Caco-2 (cell line): ENCODE results near the gene GGN. TPM values are rescaled to one million over a fixed set of nuclear protein-coding genes. Genes with fewer than 3 reads are reported as not detected.
A peak's percentile ranks its signal among the peaks of the same experiment; 100 is the strongest.

ENCODE experiments used
- BruUV-seq: library from RNA; stranded (reverse); fragments of 400-500 nt; replicated peaks from 2 replicates; lab custom pipeline; 2021; lab: Mats Ljungman, UMichigan
- CTCF ChIA-PET: fragments of 300-600 bp; sonication (Branson Sonifier 250); formaldehyde crosslinking; loops from one replicate; lab custom pipeline; 2022; ENCODE audit warnings: antibody characterized with exemption; lab: Charles Lee
- POLR2A ChIA-PET: fragments of 300-600 bp; sonication (Branson Sonifier 250); formaldehyde crosslinking; loops from one replicate; lab custom pipeline; 2022; ENCODE audit warnings: antibody characterized with exemption; lab: Charles Lee
- DNase-seq, 2 experiments: peaks; one replicate each; pipeline versions ENCODE4 v3.0.0 to v3.0.0-alpha.2; 2020 to 2022
- H3K27me3 ChIP-seq: replicated peaks from 2 replicates; pipeline ENCODE4 v1.6.0; 2011; ENCODE audit warnings: low read length; ENCODE audit not compliant: control insufficient read depth, insufficient read depth
- H3K36me3 ChIP-seq: 2 replicates; pipeline ENCODE4 v1.5.1; 2011; ENCODE audit warnings: low read length; ENCODE audit not compliant: control insufficient read depth, insufficient read depth
- H3K4me1 ChIP-seq: fragments of 250-450 bp; sonication (Bioruptor Pico); 2 replicates; pipeline ENCODE4 v1.5.1; 2020; ENCODE audit warnings: mild to moderate bottlenecking
- H3K4me3 ChIP-seq: 2 replicates; pipeline ENCODE4 v1.5.1; 2011; ENCODE audit warnings: low read depth, mild to moderate bottlenecking, control low read depth, low read length
- H3K9me3 ChIP-seq: fragments of 250-450 bp; sonication (Bioruptor Pico); 2 replicates; pipeline ENCODE4 v1.5.1; 2020; ENCODE audit warnings: mild to moderate bottlenecking, moderate library complexity
- H3K27ac Mint-ChIP-seq: one replicate; pipeline ENCODE4 v1.8.0; 2022; ENCODE audit warnings: mixed read lengths; ENCODE audit not compliant: unreplicated experiment
- H3K27me3 Mint-ChIP-seq: one replicate; pipeline ENCODE4 v1.8.0; 2022; ENCODE audit warnings: mixed read lengths; ENCODE audit not compliant: insufficient read depth, unreplicated experiment
- H3K36me3 Mint-ChIP-seq: one replicate; pipeline ENCODE4 v1.8.0; 2022; ENCODE audit warnings: mild to moderate bottlenecking, mixed read lengths; ENCODE audit not compliant: insufficient read depth, unreplicated experiment
- H3K4me1 Mint-ChIP-seq: one replicate; pipeline ENCODE4 v1.8.0; 2022; ENCODE audit warnings: low read depth, mixed read lengths; ENCODE audit not compliant: unreplicated experiment
- H3K4me3 Mint-ChIP-seq: one replicate; pipeline ENCODE4 v1.8.0; 2022; ENCODE audit warnings: mild to moderate bottlenecking, moderate library complexity, mixed read lengths; ENCODE audit not compliant: unreplicated experiment
- H3K9me3 Mint-ChIP-seq: one replicate; pipeline ENCODE4 v1.8.0; 2022; ENCODE audit warnings: mixed read lengths; ENCODE audit not compliant: unreplicated experiment
- CTCF ChIP-seq, 2 experiments: fragments of 200-600 bp in 1 of 2; IDR thresholded peaks; 1 replicate in 1 of 2; 2 replicates in 1 of 2; pipeline versions ENCODE4 v1.5.1 to v1.8.0; 2011 to 2022; ENCODE audit warnings: antibody characterized with exemption in 1 of 2, control low read depth in 1 of 2, inconsistent platforms in 1 of 2, low read depth in 1 of 2, low read length in 1 of 2, mild to moderate bottlenecking in 1 of 2, moderate library complexity in 1 of 2; ENCODE audit not compliant: insufficient read depth in 1 of 2, severe bottlenecking in 1 of 2, unreplicated experiment in 1 of 2
- intact Hi-C: fragments of 100-400 bp; cut with micrococcal nuclease; formaldehyde crosslinking; loops from one replicate; pipeline ENCODE4 v1.10.0; 2022; ENCODE audit not compliant: unreplicated experiment
- total RNA-seq: library from RNA; stranded (reverse); gene quantifications from 2 replicates; pipeline ENCODE4 v1.2.3, GENCODE V29; 2022

Gene GGN
- total RNA-seq, 1 experiment from 2014 or later = 0.79 TPM

GRCh38 chr19:38405276-38405675, 17.4 kb upstream of the GGN start:
- no peak for TF ChIP-seq CTCF (IDR thresholded peaks at IDR 0.05; ENCODE audit: insufficient read depth in 1 of 2, low read depth in 1 of 2, low read length in 1 of 2, severe bottlenecking in 1 of 2, unreplicated experiment in 1 of 2)
- CTCF ChIA-PET = interaction anchor here (0.6 to 1.6 kb wide), 2 partner anchors 8 to 332 kb away, joined by 3 to 6 read pairs; no protein-coding TSS in a partner anchor
- Histone ChIP-seq H3K36me3 (no peaks in the 10 kb centered on the region), H3K27me3 (no peaks in the 10 kb centered on the region), H3K4me1 (peaks cover 10% of the 10 kb centered on the region; the same call in 1 of the 2 replicates), H3K4me3 (no peak overlapping the region), H3K9me3 (no peaks in the 10 kb centered on the region)
- intact Hi-C loops = no loop called here
- H3K9me3 Mint-ChIP-seq = no peaks in the 10 kb centered on the region
- no peaks in the 10 kb centered on the region for H3K4me1 Mint-ChIP-seq
- H3K27me3 Mint-ChIP-seq = no peaks in the 10 kb centered on the region
- peak overlapping the region; percentile 32 for H3K4me3 Mint-ChIP-seq
- DNase-seq = no peak
- H3K36me3 Mint-ChIP-seq = peaks cover 30% of the 10 kb centered on the region
- POLR2A ChIA-PET = no interaction called here
- H3K27ac Mint-ChIP-seq = no peak overlapping the region
- no TSS peak for BruUV-seq

GRCh38 chr19:38404858-38405257, 17.0 kb upstream of the GGN start:
- H3K4me1 ChIP-seq = peaks cover 10% of the 10 kb centered on the region; the same call in 1 of the 2 replicates
- no peaks in the 10 kb centered on the region for H3K4me1 Mint-ChIP-seq
- DNase-seq = no peak
- no peaks in the 10 kb centered on the region for H3K9me3 Mint-ChIP-seq
- intact Hi-C loops = no loop called here
- no peaks in the 10 kb centered on the region for H3K27me3 Mint-ChIP-seq
- no peaks in the 10 kb centered on the region for H3K27me3 ChIP-seq
- no peak overlapping the region for H3K4me3 ChIP-seq
- TF ChIP-seq CTCF (IDR thresholded peaks at IDR 0.05; ENCODE audit: insufficient read depth in 1 of 2, low read depth in 1 of 2, low read length in 1 of 2, severe bottlenecking in 1 of 2, unreplicated experiment in 1 of 2) = no peak
- peak overlapping the region; percentile 32 for H3K4me3 Mint-ChIP-seq
- ChIA-PET POLR2A (no interaction called here), CTCF (interaction anchor here (0.6 to 1.6 kb wide), 4 partner anchors 8 to 472 kb away, joined by 3 to 6 read pairs (median 3); no protein-coding TSS in a partner anchor)
- H3K36me3 Mint-ChIP-seq = peaks cover 30% of the 10 kb centered on the region
- no peaks in the 10 kb centered on the region for H3K36me3 ChIP-seq
- H3K27ac Mint-ChIP-seq = no peak overlapping the region
- BruUV-seq = no TSS peak
- no peaks in the 10 kb centered on the region for H3K9me3 ChIP-seq

- CTCF ChIA-PET = interaction anchor here (0.5 to 2.3 kb wide), 71 partner anchors 10 to 664 kb away, joined by 3 to 58 read pairs (median 5); partner anchors contain the start of genes ACTN4, CATSPERG, EIF3K and FBXO17
- TF ChIP-seq CTCF (IDR thresholded peaks at IDR 0.05; ENCODE audit: insufficient read depth in 1 of 2, low read depth in 1 of 2, low read length in 1 of 2, severe bottlenecking in 1 of 2, unreplicated experiment in 1 of 2) = peak; percentile 71 to 97
- Mint-ChIP-seq H3K9me3 (no peaks in the 10 kb centered on the region), H3K36me3 (peaks cover 36% of the 10 kb centered on the region), H3K4me1 (no peaks in the 10 kb centered on the region), H3K27me3 (peaks cover 5% of the 10 kb centered on the region), H3K4me3 (peak within 1 kb of the TSS; percentile 99), H3K27ac (peak within 1 kb of the TSS; percentile 97)
- POLR2A ChIA-PET = interaction anchor here (0.6 to 1.9 kb wide), 14 partner anchors 9 to 1754 kb away, joined by 3 to 26 read pairs (median 7); partner anchors contain the start of genes ACTN4, ECH1, EIF3K and GGN
- Histone ChIP-seq H3K36me3 (no peaks in the 10 kb centered on the region), H3K27me3 (no peaks in the 10 kb centered on the region), H3K9me3 (no peaks in the 10 kb centered on the region), H3K4me3 (peak within 1 kb of the TSS; percentile 96), H3K4me1 (peaks cover 10% of the 10 kb centered on the region; the same call in 1 of the 2 replicates)
- BruUV-seq = no TSS peak
- peak; percentile 98 to 99 for DNase-seq
- intact Hi-C loops = loop anchor here (1.0 to 2.0 kb wide), 5 partner anchors 15 to 231 kb away; partner anchors contain the start of genes GGN and SPRED3
Measured at GRCh38 chr19:38402967-38403674, 15.3 kb upstream of the GGN start, which contains the start of gene FAM98C. FAM98C (plus strand) TSS chr19:38403093; CDS start chr19:38403154, 61 bp downstream.
